H54 (cell line): ENCODE results near the gene CIZ1.

Source experiments
- DNase-seq: peaks from one replicate; pipeline ENCODE4 v3.0.0; 2011; ENCODE audit warnings: low spot score, mixed read lengths; ENCODE audit not compliant: insufficient read length
- FAIRE-seq: peaks from 3 replicates; lab custom pipeline; 2011; peaks lifted over from hg19 to GRCh38; lab: Jason Lieb, UNC
- POLR2A ChIP-seq: IDR thresholded peaks from 2 replicates; pipeline ENCODE4 v1.6.1; 2011; ENCODE audit warnings: low read depth, mild to moderate bottlenecking, low read length

CIZ1 gene

GRCh38 chr9:128218518-128219389, 27.4 kb upstream of the CIZ1 start:
- TF ChIP-seq POLR2A, result no peak
- DNase-seq (peak; percentile 75), FAIRE-seq (no peak)

DNA sequence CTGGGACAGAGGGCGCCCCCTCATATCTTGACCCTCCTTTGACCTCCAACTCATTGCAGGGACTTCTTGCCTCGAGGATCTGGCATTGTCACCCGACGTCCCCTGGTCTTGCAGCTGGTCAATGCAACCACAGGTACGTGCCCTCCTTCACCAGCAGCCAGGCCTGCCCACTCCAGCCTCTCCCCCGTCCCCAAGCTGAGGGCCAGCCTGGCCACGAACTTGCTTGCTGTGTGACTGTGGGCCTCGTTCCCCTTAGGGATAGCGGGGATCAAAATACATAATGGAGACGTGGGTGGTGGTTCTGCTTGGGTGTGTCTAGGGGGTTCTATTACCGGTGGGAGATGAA, 26.8 kb upstream of the CIZ1 start:
- DNase-seq (no peak), FAIRE-seq (no peak)
- no peak for TF ChIP-seq POLR2A

GRCh38 chr9:128216781-128217553, 25.6 kb upstream of the CIZ1 start:
- TF ChIP-seq POLR2A, result no peak
- no peak for DNase-seq
- FAIRE-seq, result no peak

DNA sequence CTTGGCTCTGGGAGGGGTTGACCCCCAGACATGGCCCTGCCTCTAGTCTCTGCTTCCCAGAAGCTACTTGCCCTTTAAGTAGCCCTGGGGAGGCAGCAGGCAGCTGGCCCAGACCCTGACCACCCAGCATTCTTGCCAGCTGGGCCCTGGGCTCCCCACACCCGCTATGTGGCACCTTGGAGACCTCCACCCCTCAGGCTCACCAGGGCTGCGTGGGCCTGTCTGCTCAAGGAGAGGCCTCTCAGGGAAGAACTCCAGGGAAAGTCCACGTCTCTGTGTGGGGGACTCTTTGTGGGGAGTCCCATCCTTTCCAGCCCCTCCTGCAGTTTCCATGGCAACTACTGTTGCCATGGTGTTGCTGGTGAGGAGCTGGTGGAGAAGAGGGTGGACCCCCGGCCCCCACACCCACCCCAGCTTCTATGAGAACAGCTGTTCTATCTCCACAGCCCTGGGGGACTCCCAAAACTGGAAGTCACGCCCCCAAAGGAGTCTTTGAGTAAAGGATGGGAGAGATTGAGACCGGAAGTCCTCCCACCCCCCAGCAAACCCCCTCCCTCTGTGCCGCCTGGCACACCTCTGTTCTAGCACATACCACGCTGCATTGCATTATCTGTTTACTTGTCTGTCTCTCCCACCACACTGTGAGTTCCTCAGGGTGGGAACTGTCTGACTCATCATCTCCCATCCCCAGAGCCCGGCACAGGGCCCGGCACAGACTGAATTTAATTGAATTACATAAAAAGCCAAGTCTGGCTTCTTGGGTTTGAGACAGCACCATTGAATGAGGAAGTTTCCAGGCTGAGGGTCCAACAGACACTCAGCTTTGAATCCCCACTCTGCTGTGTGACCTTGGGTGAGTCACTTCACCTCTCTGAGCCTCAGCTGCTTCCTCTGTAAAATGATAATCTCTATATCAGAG, 24.4 kb upstream of the CIZ1 start:
- TF ChIP-seq POLR2A, result no peak
- FAIRE-seq (no peak), DNase-seq (no peak)

- FAIRE-seq, result no peak
- DNase-seq, result peak; percentile 72
- no peak for TF ChIP-seq POLR2A
Observed at GRCh38 chr9:128214571-128215490, 23.5 kb upstream of the CIZ1 start.

DNA sequence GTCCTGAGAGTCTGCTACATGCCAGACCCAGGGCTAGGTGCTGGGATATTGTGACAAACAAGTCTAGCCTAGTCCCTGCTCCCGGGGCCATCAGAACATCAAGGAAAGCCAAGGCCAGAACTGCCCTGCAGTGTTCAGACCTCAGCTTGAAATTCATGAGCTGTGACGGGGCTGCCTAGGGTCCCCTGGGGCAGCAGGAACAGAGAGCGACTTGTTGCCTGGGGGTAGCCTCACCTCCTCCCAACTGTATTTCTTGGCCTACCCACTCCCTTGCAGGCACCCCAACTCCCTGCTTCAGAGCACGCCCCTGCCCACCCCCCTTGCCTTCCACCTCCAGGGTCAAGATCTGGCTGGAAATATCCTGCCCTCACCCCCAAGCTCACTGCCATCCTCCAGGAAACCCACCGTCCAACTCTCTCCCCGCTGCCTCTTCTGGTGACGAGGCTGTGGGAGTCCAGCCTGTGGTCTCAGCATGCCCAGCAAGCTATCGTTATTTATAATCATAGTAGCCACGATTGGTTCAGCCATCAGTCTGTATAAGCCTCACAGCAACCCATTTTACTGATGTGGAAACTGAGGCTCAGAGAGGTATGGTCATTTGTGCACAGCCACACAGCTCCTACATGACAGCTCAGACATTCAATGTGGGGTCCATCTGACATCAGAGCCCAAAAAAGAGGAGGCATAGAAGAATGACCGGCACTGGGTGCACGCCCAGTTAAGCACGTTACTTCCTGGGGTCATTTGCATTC, 22.6 kb upstream of the CIZ1 start:
- DNase-seq, result no peak

GRCh38 chr9:128211981-128212281, 20.6 kb upstream of the CIZ1 start:
- no peak for TF ChIP-seq POLR2A
- DNase-seq, result no peak
- FAIRE-seq, result no peak

More for the DNA sequence above, 22.6 kb upstream of the CIZ1 start:
- no peak for TF ChIP-seq POLR2A
- FAIRE-seq, result no peak

DNA sequence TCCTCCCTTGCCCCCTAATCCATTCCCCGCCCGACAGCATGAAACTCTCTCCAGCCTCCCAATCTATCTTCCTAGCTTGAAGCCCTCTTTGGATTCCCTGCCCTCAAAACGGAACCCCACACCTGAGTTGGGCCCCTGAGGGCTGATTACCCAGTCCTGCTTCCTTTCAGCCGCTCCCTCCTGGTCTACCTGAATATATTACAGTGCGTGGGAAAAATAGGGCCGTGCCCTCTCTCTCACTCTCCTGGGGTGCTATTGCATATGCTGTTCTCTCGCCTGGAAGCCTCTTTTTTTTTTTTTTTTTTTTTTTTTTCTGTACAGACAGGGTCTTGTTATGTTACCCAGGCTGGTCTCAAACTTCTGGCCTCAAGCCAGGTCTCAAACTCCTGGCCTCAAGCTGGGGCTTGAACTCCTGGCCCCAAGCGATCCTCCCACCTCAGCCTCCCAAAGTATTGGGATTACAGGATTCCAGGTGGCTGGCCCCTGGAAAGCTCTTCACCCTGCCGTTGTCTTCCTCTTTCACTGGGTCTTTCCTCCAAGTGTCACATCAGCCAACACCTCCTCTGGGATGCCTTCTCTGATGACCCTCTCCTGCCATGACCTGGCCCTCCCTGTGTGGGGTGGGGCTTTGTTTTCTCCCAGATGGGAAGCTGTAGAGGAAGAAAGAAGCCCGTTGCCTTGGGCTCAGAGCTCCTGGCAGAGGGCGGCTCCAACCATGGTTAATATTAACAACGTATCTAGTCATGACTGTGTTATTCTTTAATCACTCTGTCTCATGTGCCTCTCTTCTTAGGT, 20.0 kb upstream of the CIZ1 start:
- FAIRE-seq, result no peak
- DNase-seq, result no peak
- TF ChIP-seq POLR2A, result no peak

GRCh38 chr9:128208946-128209669, 17.7 kb upstream of the CIZ1 start:
- TF ChIP-seq POLR2A, result no peak
- FAIRE-seq (no peak), DNase-seq (no peak)

- DNase-seq (no peak), FAIRE-seq (no peak)
- TF ChIP-seq POLR2A, result no peak
Observed at GRCh38 chr9:128208386-128208785, 17.0 kb upstream of the CIZ1 start.
